Measurements from ENCODE around the gene CD302.

The CD302 gene

DNA sequence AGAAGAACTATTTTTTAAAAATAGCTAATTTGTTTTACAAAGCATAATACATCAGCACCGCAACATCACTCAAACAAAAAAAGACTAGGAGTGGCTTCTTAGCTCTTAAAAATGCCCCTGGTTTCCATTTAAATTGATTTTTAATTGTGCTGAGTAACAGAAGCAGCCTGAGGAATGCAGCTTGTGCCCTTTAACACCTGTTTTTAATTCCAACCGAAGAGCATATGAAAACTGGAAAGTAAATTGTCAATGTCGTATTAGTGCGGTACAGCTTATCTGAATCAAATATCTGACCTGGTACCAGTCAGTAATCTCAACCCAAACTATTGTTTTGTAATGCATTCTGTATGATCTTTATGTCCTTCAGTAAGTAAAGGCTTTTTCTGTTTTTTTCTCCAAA is 13.2 kb upstream of the CD302 start:
- Histone ChIP-seq H3K4me3 (ENCODE audit: low read length in 2 of 2) (no peak overlapping the region), H3K9ac (ENCODE audit: low read length in 2 of 2) (no peak overlapping the region), H3K27me3 (ENCODE audit: control insufficient read depth in 1 of 2, insufficient read depth in 2 of 2, low read length in 2 of 2) (no peaks in the 10 kb centered on the region), H3K9me3 (ENCODE audit: control insufficient read depth in 2 of 2, low read length in 2 of 2) (no peaks in the 10 kb centered on the region), H3K27ac (ENCODE audit: low read length) (no peak overlapping the region), H3K4me1 (ENCODE audit: control insufficient read depth, insufficient read depth, low read length) (no peaks in the 10 kb centered on the region), H3K36me3 (ENCODE audit: control insufficient read depth in 2 of 2, insufficient read depth in 2 of 2, low read length in 2 of 2) (no peaks in the 10 kb centered on the region)

DNA sequence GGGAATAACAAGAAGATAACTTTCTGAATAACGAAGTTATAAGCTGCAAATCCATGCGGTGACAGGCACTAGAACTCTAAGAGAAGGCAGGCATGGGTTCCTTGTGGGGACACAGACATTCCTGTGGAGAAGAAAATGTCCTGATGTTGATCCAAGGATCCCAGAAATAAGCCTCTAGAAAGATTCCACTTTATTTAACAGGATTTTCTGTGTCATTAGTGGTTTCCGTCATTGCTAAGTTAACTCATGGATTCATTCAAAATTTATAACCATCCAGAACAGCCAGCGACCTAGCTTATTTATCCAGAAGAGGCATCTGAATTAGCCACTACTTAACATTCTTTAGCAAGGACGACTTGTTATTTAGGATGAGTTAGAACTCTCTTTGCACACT is 10.0 kb upstream of the CD302 start:
- no peak overlapping the region for H3K27ac ChIP-seq (ENCODE audit: low read length)
- no peak overlapping the region for H3K9ac ChIP-seq (ENCODE audit: low read length in 2 of 2)
- H3K4me1 ChIP-seq (ENCODE audit: control insufficient read depth, insufficient read depth, low read length) = no peaks in the 10 kb centered on the region

DNA sequence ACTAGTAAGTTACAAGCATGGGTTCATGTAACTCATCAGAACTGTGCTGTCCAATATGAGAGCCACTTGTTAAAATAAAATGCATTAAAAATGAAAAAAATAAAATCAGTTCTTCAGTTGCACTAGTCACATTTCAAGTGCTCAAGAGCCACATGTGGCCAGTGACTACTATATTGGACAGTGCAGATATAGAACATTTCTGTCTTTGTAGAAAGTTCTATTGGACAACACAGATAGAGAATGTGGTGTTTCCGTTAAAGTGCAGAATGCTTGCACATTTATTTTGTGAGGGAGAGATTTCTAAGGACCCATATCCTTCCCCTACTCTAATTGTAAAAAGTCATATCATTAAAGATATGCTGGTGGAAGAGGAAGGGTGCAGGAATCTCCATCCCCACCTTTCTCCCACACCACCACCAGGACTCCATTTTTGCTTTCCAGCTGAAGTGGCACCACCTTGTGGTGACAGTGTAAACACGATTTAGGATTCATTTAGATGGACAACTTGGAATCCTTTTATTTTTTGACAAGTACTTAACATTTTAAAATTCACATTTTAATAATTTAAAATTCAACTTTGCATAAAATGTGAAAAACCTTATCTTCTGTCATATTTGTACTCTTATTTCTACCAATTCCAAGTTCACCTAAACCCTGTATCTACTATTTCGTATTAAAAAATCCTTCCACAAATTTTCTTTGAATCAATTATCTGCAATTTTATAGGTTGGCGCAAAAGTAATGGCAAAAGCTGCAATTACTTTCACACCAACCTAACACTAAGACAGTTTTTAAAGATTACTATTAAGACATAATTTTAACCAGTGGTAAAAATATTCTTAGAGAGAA is 9.4 kb upstream of the CD302 start:
- Histone ChIP-seq H3K27me3 (ENCODE audit: control insufficient read depth in 1 of 2, insufficient read depth in 2 of 2, low read length in 2 of 2) (no peaks in the 10 kb centered on the region), H3K9ac (ENCODE audit: low read length in 2 of 2) (no peak overlapping the region), H3K4me3 (ENCODE audit: low read length in 2 of 2) (no peak overlapping the region), H3K36me3 (ENCODE audit: control insufficient read depth in 2 of 2, insufficient read depth in 2 of 2, low read length in 2 of 2) (no peaks in the 10 kb centered on the region), H3K4me1 (ENCODE audit: control insufficient read depth, insufficient read depth, low read length) (no peaks in the 10 kb centered on the region), H3K27ac (ENCODE audit: low read length) (no peak overlapping the region), H3K9me3 (ENCODE audit: control insufficient read depth in 2 of 2, low read length in 2 of 2) (no peaks in the 10 kb centered on the region)

More for the DNA sequence above, 10.0 kb upstream of the CD302 start:
- Histone ChIP-seq H3K4me3 (ENCODE audit: low read length in 2 of 2) (no peak overlapping the region), H3K9me3 (ENCODE audit: control insufficient read depth in 2 of 2, low read length in 2 of 2) (no peaks in the 10 kb centered on the region), H3K36me3 (ENCODE audit: control insufficient read depth in 2 of 2, insufficient read depth in 2 of 2, low read length in 2 of 2) (no peaks in the 10 kb centered on the region), H3K27me3 (ENCODE audit: control insufficient read depth in 1 of 2, insufficient read depth in 2 of 2, low read length in 2 of 2) (no peaks in the 10 kb centered on the region)

DNA sequence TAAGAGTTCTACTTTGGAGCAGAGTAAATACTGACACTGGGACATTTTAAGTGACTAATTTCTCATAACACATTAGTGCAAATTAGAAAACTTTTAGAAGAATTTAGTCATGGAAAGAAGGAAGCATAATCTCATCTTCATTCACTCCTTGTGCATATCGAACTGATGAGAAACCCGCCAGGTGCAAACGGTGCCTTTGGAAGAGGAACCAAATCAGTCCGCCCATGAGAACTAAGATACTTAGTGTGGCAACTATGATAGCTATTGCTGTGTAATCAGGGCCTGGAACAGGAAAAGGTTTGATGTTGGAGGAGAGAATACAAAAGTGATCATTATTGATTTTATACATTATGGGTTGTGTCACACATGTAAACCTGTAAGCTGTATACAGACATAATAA is 6.9 kb upstream of the CD302 start:
- Histone ChIP-seq H3K4me3 (ENCODE audit: low read length in 2 of 2) (no peak overlapping the region), H3K4me1 (ENCODE audit: control insufficient read depth, insufficient read depth, low read length) (no peaks in the 10 kb centered on the region), H3K27ac (ENCODE audit: low read length) (no peak overlapping the region), H3K36me3 (ENCODE audit: control insufficient read depth in 2 of 2, insufficient read depth in 2 of 2, low read length in 2 of 2) (no peaks in the 10 kb centered on the region), H3K9ac (ENCODE audit: low read length in 2 of 2) (no peak overlapping the region), H3K27me3 (ENCODE audit: control insufficient read depth in 1 of 2, insufficient read depth in 2 of 2, low read length in 2 of 2) (no peaks in the 10 kb centered on the region), H3K9me3 (ENCODE audit: control insufficient read depth in 2 of 2, low read length in 2 of 2) (no peaks in the 10 kb centered on the region)

DNA sequence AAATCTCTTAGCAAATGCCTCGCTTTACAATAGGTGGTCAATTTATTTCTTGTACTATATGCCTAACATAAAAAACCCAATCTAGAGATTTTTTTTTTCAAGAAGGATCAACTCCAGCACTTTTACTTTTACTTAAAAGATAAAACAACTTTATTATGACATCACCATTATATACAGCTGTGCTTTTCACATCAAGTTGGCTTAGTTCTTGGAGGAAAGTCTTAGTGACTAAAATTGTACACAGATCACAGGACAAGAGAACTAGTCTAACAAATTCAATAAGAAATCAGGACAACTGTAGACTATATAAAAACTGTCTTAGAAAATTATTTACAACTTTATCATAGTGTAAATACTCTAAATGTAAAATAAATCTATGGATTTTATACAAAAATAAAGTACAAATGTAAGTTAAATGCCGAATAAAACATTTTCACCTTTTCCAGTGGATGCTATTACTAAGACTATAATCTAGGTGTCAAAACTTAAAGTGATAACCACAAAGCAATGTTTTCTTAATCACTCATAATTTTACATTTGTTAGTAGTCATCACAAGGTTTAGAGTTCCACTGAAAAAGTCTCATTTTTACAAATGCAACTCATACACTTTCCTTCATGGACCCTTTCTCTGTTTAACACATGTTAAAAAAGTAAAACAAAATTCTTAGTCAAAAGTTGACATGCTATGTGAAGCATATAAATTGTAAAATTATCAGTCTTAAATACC is 5.4 kb upstream of the CD302 start:
- Histone ChIP-seq H3K27ac (ENCODE audit: low read length) (no peak overlapping the region), H3K27me3 (ENCODE audit: control insufficient read depth in 1 of 2, insufficient read depth in 2 of 2, low read length in 2 of 2) (no peaks in the 10 kb centered on the region), H3K4me3 (ENCODE audit: low read length in 2 of 2) (no peak overlapping the region), H3K9me3 (ENCODE audit: control insufficient read depth in 2 of 2, low read length in 2 of 2) (no peaks in the 10 kb centered on the region), H3K4me1 (ENCODE audit: control insufficient read depth, insufficient read depth, low read length) (no peaks in the 10 kb centered on the region), H3K36me3 (ENCODE audit: control insufficient read depth in 2 of 2, insufficient read depth in 2 of 2, low read length in 2 of 2) (no peaks in the 10 kb centered on the region), H3K9ac (ENCODE audit: low read length in 2 of 2) (no peak overlapping the region)

DNA sequence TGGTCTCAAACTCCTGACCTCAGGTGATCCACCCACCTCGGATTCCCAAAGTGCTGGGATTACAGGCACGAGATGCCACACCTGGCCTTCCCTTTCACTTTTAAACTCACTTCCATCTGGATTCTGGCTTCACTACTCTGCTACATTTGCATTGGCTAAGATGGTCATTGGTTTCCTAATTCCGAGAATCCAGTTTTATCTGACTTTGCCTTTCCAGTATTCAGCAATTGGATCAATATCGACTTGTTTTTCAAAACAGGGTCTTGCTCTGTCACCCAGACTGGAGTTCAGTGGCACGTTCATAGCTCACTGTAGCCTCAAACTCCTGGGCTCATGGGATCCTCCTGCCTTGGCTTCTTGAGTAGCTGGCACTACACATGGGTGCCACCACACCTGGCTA is 4.7 kb upstream of the CD302 start:
- H3K4me3 ChIP-seq (ENCODE audit: low read length in 2 of 2) = no peak overlapping the region
- no peaks in the 10 kb centered on the region for H3K36me3 ChIP-seq (ENCODE audit: control insufficient read depth in 2 of 2, insufficient read depth in 2 of 2, low read length in 2 of 2)
- H3K27me3 ChIP-seq (ENCODE audit: control insufficient read depth in 1 of 2, insufficient read depth in 2 of 2, low read length in 2 of 2) = no peaks in the 10 kb centered on the region
- H3K9ac ChIP-seq (ENCODE audit: low read length in 2 of 2) = no peak overlapping the region
- no peaks in the 10 kb centered on the region for H3K9me3 ChIP-seq (ENCODE audit: control insufficient read depth in 2 of 2, low read length in 2 of 2)
- no peak overlapping the region for H3K27ac ChIP-seq (ENCODE audit: low read length)
- H3K4me1 ChIP-seq (ENCODE audit: control insufficient read depth, insufficient read depth, low read length) = no peaks in the 10 kb centered on the region

DNA sequence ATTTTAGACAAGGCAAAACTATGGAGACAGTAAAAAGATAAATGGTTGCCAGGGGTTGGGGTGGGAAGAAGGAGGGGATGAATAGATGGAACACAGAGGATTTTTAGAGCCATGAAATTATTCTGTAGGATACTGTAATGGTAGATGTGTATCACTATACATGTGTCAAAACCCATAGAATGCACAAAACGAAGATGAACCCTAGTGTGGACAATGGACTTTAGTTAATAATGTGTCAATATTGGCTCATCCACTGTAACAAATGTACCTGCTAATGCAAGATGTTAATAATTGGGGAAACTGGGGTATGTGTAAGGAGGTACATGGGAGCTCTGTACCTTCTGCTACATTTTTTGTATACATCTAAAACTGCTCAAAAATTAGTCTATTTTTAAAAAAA is 1.8 kb upstream of the CD302 start:
- no peak overlapping the region for H3K27ac ChIP-seq (ENCODE audit: low read length)
- H3K4me1 ChIP-seq (ENCODE audit: control insufficient read depth, insufficient read depth, low read length) = peaks cover 3% of the 10 kb centered on the region
- H3K9ac ChIP-seq (ENCODE audit: low read length in 2 of 2) = no peak overlapping the region
- H3K36me3 ChIP-seq (ENCODE audit: control insufficient read depth in 2 of 2, insufficient read depth in 2 of 2, low read length in 2 of 2) = no peaks in the 10 kb centered on the region
- H3K27me3 ChIP-seq (ENCODE audit: control insufficient read depth in 1 of 2, insufficient read depth in 2 of 2, low read length in 2 of 2) = no peaks in the 10 kb centered on the region
- H3K4me3 ChIP-seq (ENCODE audit: low read length in 2 of 2) = no peak overlapping the region
- no peaks in the 10 kb centered on the region for H3K9me3 ChIP-seq (ENCODE audit: control insufficient read depth in 2 of 2, low read length in 2 of 2)

DNA sequence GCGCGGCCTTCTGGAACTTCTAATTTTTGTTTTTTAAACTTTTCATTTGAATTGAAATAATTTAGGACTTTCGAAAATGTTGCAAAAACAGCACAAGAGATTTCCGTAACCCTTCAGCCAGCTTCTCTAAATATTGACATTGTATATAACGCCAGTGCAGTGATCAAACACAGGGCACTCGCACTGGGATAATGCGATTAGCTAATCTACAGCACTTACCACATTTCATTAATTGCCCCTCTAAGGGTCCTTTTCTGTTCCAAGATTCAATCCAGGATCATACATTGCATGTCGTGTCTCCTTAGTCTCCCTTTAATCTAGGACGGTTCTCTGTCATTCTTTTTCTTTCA is 343 bp upstream of the CD302 start:
- H3K36me3 ChIP-seq (ENCODE audit: control insufficient read depth in 2 of 2, insufficient read depth in 2 of 2, low read length in 2 of 2) = no peaks in the 10 kb centered on the region
- H3K9me3 ChIP-seq (ENCODE audit: control insufficient read depth in 2 of 2, low read length in 2 of 2) = no peaks in the 10 kb centered on the region
- peaks cover 3% of the 10 kb centered on the region for H3K4me1 ChIP-seq (ENCODE audit: control insufficient read depth, insufficient read depth, low read length)
- no peaks in the 10 kb centered on the region for H3K27me3 ChIP-seq (ENCODE audit: control insufficient read depth in 1 of 2, insufficient read depth in 2 of 2, low read length in 2 of 2)
- peak overlapping the region; percentile 77 to 92 for H3K4me3 ChIP-seq (ENCODE audit: low read length in 2 of 2)
- peak overlapping the region; percentile 43 to 61 for H3K9ac ChIP-seq (ENCODE audit: low read length in 2 of 2)
- no peak overlapping the region for H3K27ac ChIP-seq (ENCODE audit: low read length)

DNA sequence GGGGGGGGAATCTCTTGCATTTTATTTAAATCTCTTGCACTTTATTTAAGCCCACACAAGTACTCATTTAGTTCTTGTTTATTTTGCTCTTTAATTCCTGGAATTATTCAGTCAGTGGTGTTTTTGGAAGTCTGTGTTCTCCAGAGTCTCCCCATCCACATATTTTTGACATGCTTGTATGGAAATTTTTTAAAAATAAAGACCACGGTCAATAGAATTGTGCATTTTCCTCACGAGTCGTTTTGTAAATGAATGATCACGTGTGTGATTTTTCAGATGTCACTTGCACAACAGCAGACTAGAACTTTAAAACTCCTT is 824 bp downstream of the CD302 start:
- H3K9ac ChIP-seq (ENCODE audit: low read length in 2 of 2) = peak overlapping the region; percentile 64 to 75
- peak overlapping the region; percentile 77 to 92 for H3K4me3 ChIP-seq (ENCODE audit: low read length in 2 of 2)
- H3K27ac ChIP-seq (ENCODE audit: low read length) = no peak overlapping the region
- H3K9me3 ChIP-seq (ENCODE audit: control insufficient read depth in 2 of 2, low read length in 2 of 2) = no peaks in the 10 kb centered on the region
- H3K36me3 ChIP-seq (ENCODE audit: control insufficient read depth in 2 of 2, insufficient read depth in 2 of 2, low read length in 2 of 2) = no peaks in the 10 kb centered on the region
- peaks cover 3% of the 10 kb centered on the region for H3K4me1 ChIP-seq (ENCODE audit: control insufficient read depth, insufficient read depth, low read length)
- H3K27me3 ChIP-seq (ENCODE audit: control insufficient read depth in 1 of 2, insufficient read depth in 2 of 2, low read length in 2 of 2) = no peaks in the 10 kb centered on the region

DNA sequence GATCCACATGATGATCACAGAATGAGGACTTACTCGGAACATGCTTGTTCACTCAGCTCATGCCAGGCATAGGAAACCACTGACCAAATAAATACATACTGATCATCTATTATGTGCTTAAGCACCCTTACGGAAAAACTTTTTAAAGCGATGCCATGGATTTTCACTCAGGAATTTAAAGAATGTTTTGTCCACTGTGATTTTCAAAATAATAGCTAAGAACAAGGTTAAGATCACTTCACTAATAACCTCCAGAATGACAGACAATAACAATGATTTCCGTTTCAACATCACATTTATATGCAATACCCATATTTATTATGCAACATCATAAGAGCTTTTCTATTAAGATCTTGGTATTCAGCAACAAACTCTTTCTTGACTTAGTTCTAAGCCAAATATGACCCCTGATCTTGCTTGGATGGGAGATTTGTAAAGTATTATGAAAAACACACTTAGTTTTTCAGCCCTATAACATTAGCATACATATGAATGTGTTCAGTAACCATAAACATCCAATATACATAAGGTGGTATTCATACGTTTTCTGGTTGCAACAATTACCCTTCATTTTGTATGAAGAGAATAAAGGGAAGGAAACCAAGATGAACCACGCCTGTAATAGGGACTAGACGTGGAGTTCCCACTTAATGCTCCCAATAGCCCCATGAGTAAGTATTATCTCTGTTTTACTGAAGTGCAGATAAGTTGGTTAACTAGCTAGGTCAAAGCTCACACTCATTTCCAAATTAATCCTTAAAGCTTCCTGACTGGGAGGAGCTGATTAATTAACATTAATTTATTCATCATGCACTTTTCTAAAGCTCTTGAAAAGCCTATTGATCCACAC is 1.9 kb downstream of the CD302 start:
- Histone ChIP-seq H3K27me3 (ENCODE audit: control insufficient read depth in 1 of 2, insufficient read depth in 2 of 2, low read length in 2 of 2) (no peaks in the 10 kb centered on the region), H3K4me1 (ENCODE audit: control insufficient read depth, insufficient read depth, low read length) (peaks cover 3% of the 10 kb centered on the region), H3K9ac (ENCODE audit: low read length in 2 of 2) (no peak overlapping the region), H3K27ac (ENCODE audit: low read length) (no peak overlapping the region), H3K36me3 (ENCODE audit: control insufficient read depth in 2 of 2, insufficient read depth in 2 of 2, low read length in 2 of 2) (no peaks in the 10 kb centered on the region), H3K9me3 (ENCODE audit: control insufficient read depth in 2 of 2, low read length in 2 of 2) (no peaks in the 10 kb centered on the region), H3K4me3 (ENCODE audit: low read length in 2 of 2) (no peak overlapping the region)

Data from stomach smooth muscle (tissue), 2 donors.